GM18870 (cell line): ENCODE data around the gene ING1.
"Not testable (repeated sequence)": the region's sequence is repeated elsewhere in the genome, so short reads cannot be mapped to it uniquely, and the experiment has no call there.

Experiments used
- ATAC-seq: cut with Tn5 transposase; IDR thresholded peaks from one replicate; pipeline ENCODE4 v1.9.1; 2021; ENCODE audit warnings: moderate library complexity; ENCODE audit not compliant: unreplicated experiment

Gene ING1

GRCh38 chr13:110690516-110690915, 23.0 kb upstream of the ING1 start:
- no peak for ATAC-seq

GRCh38 chr13:110695774-110696173, 17.7 kb upstream of the ING1 start:
- not testable (repeated sequence) for ATAC-seq

- ATAC-seq = no peak
These were observed 16.7 kb upstream of the ING1 start for GRCh38 chr13:110696776-110697175.

DNA sequence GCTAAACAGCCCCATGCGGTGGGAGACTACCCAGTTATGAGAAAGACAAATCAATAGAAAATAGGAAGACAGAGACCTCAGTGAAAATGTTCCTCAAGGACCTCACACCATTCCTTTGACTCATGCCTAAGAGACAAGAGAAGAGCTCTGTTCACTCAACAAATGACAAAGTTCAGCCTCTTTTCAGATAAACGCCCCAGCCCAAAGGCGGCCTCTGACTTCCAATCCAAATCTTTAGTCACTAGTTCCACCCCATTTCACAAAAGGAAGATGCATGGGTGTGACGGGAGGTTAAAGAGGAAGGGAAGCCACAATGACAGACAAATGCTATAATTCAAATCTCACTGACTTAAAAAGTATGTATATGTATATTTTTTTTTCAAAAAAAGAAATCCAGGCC, 15.7 kb upstream of the ING1 start:
- ATAC-seq = no peak

DNA sequence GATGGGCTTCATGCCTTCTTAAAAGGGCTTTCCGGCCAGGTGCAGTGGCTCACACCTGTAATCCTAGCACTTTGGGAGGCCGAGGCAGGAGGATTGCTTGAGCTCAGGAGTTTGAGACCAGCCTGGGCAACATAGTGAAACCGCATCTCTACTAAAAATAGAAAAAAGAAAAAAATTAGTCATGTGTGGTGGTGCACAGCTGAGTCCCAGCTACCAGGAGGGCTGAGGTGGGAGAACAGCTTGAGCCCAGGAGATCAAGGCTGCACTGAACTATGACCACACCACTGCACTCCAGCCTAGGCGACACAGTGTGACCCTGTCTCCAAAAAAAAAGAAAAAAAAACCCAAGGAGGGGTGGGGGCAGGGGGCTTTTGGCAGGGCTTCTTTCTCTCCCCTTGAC, 14.8 kb upstream of the ING1 start:
- peak; percentile 78 for ATAC-seq

- ATAC-seq = no peak
These were observed 14.1 kb upstream of the ING1 start for GRCh38 chr13:110699148-110700145.

- no peak for ATAC-seq
These were observed 13.3 kb upstream of the ING1 start for GRCh38 chr13:110700186-110700585.

GRCh38 chr13:110700641-110701040, 12.9 kb upstream of the ING1 start:
- no peak for ATAC-seq

GRCh38 chr13:110701061-110701460, 12.4 kb upstream of the ING1 start:
- ATAC-seq = not testable (repeated sequence)

GRCh38 chr13:110702089-110702488, 11.4 kb upstream of the ING1 start:
- no peak for ATAC-seq

GRCh38 chr13:110702591-110703526, 10.6 kb upstream of the ING1 start:
- ATAC-seq = no peak

GRCh38 chr13:110705356-110705825, 8.1 kb upstream of the ING1 start:
- ATAC-seq = no peak

DNA sequence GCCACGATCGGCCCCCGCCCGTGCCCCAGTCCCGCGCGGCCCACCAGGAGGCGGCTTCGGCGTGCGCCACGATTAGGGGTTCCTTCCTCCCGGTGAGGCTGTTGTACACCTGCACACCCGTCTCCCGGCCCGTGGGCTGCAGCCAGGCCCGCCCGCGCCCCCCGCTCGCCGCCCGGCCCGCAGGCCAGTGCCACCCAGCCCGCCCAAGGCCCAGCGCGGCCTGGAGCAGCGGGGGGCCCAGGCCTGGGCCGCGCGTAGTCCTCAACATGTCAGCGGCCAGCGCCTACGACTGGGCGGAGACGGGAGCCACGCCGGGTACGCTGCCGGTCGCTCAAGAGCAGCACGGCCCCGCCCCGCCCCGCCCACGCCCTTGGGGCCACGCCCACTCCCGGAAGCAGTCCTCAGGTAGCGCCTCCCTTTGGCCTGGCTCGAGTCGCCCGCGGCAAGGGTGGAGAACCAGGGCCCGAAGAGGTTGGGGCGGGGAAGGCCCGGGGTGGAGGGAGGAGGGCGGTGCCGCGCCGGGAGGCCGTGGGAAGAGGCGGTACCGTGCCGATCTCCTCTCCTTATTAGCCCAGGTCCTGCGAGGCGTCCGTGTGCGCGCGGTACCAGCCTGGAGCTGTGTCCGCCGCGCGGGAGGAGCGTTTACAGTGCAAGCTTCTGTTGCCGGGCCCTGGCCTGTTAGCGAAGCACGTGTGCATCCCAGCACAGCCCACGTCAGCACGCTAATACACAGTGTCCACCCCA, 7.5 kb upstream of the ING1 start, which contains the start of gene CARS2:
CARS2 (minus strand) TSS at position 291 of the 744 bp plus-strand sequence; CDS start at position 268, 23 bp downstream.
- ATAC-seq = peak; percentile 75

DNA sequence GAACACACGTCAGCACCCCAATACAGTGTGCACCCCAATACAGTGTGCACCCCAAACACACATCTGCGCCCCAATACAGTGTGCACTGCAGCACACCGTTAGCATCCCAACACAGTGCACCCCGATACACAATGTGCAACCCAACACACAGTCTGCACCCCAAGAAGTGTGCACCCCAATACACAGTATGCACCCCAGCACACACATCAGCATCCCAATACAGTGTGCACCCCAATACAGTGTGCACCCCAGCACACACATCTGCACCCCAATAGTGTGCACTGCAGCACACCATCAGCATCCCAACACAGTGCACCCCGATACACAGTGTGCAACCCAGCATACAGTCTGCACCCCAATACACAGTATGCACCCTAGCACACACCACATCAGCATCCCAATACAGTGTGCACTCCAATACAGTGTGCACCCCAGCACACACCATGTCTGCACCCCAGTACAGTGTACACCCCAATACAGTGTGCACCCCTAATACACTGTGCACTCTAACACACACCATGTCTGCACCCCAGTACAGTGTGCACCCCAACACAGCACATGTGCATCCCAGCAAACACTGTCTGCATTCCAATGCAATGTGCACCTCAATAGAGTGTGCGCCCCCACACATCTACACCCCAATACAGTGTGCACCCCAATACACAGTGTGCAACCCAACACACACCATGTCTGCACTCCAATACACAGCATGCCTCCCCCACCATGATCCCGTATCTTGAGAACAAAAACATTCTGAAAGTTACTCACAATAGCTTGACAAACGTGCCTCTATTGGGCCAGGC, 6.7 kb upstream of the ING1 start:
- ATAC-seq = no peak

GRCh38 chr13:110712081-110712848, 1.2 kb upstream of the ING1 start:
- peak; percentile 8 for ATAC-seq

DNA sequence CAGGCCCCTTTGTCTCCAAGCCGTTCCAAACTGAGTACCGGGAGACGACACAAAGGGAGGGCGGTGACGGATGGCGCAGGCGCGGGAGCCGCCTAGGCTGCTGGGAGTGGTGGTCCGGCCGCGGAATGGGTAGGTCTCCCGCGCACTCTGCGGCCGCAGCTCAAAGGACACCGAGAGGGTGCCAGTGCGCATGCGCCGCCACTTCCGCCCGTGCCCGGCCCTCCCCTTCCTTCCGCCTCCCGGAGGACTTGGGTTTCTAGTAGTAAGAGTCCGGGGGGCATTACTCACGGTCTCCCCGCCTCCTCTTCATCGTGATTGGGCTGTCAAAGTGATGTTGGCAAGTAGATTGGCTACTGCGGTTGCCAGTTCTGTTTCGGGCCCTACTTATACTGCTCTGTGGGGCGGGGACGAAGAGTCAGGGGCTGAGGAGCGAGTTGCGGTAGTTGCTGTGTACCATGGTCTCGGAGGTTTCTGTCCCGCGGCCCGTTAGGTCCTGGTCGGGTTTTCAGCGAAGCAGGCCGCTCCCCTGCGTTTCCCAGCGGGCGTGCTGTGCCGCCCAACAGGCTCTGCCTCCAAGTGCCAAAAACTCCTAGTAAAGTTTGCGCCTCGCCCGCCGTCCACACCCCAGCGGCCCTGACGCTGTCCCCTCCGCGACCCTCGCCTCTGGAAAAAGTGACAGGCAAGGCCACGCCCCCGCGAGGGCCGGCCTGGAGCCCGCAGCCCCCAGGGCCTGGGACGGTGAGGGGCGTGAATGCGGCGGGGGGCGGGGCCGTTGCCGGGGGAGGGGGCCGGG, 455 bp upstream of the ING1 start:
- ATAC-seq = peak; percentile 62

DNA sequence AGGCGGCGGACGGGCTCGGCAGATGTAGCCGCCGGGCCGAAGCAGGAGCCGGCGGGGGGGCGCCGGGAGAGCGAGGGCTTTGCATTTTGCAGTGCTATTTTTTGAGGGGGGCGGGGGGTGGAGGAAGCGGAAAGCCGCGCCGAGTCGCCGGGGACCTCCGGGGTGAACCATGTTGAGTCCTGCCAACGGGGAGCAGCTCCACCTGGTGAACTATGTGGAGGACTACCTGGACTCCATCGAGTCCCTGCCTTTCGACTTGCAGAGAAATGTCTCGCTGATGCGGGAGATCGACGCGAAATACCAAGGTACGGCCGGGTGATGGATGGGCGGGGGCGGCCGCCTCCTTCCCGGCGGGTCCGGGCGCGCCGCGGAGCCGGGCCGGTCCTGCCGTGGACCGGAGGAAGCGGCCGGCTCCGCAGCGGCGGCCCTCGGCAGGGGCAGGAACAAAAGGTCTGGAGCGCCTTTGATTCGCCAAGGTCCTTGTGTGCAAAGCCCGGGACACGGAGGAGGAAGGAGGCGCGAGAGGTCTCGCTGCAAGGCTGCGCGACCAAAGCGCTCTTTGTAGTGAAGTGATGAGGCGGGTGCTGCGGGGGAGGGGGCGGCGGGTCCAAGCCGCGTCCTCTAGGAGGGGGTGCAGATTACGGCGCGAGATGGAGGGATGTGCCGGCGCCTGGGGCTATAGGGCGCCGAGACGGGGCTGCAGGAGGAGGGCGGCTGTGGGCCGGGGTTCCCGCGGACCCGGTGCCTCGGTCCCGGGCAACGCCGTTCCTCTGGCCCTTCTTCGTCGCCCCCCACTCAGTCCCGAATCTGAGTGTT, 689 bp downstream of the ING1 start:
- ATAC-seq = no peak
